AG04450 (cell line): Measurements from ENCODE around the gene PCDHGB4. TPM values are rescaled to one million over a fixed set of nuclear protein-coding genes. Genes with fewer than 3 reads are reported as not detected.
A peak's percentile ranks its signal among the peaks of the same experiment; 100 is the strongest.

Experiments used
- CTCF ChIA-PET: fragments of 300-600, 350-600 bp; formaldehyde crosslinking; extraction: SDS; loops from one replicate; lab custom pipeline; 2022; ENCODE audit warnings: antibody characterized with exemption, inconsistent platforms; lab: Charles Lee
- POLR2A ChIA-PET: fragments of 350-600 bp; formaldehyde crosslinking; extraction: SDS; loops from one replicate; lab custom pipeline; 2021; ENCODE audit warnings: antibody characterized with exemption, inconsistent platforms; lab: Yijun Ruan, JAX
- DNase-seq: peaks from one replicate; pipeline ENCODE4 v3.0.0-alpha.2; 2011; ENCODE audit warnings: low read depth, low spot score
- H3K27ac ChIP-seq: one replicate; pipeline ENCODE4 v1.5.1; 2012; ENCODE audit warnings: low read depth, low read length, control low read depth
- H3K27me3 ChIP-seq: one replicate; pipeline ENCODE4 v1.6.0; 2012; ENCODE audit warnings: low read length; ENCODE audit not compliant: control insufficient read depth, insufficient read depth
- H3K4me3 ChIP-seq: 2 replicates; pipeline ENCODE4 v1.5.1; 2011; ENCODE audit warnings: mild to moderate bottlenecking, low read depth, low read length, control low read depth
- H3K9me3 ChIP-seq: 2 replicates; pipeline ENCODE4 v1.5.1; 2012; ENCODE audit warnings: low read length; ENCODE audit not compliant: control insufficient read depth, insufficient read depth
- CTCF ChIP-seq: IDR thresholded peaks from 2 replicates; pipeline ENCODE4 v1.5.1; 2011; ENCODE audit warnings: low read depth, low read length, control low read depth, inconsistent platforms
- polyA plus RNA-seq: library from polyadenylated mRNA; depleted of rRNA; stranded (reverse); fragments of >200 nt; gene quantifications from 2 replicates; pipeline ENCODE4 v1.2.3, GENCODE V29; 2011

Gene PCDHGB4
- polyA plus RNA-seq, 1 experiment, result 10.3 TPM

GRCh38 chr5:141351591-141351990 is 35.9 kb upstream of the PCDHGB4 start:
- H3K27ac ChIP-seq, result no peak overlapping the region
- TF ChIP-seq CTCF, result no peak
- CTCF ChIA-PET, result interaction anchor here (0.6 to 5.8 kb wide), 6 partner anchors 17 to 212 kb away, joined by 3 to 46 read pairs (median 14); partner anchors contain the start of genes PCDHGA1, PCDHGB3 and TAF7
- POLR2A ChIA-PET, result no interaction called here
- peaks cover 2% of the 10 kb centered on the region for H3K27me3 ChIP-seq
- H3K9me3 ChIP-seq, result peaks cover 44% of the 10 kb centered on the region
- H3K4me3 ChIP-seq, result no peak overlapping the region
- no peak for DNase-seq

- H3K27me3 ChIP-seq, result peaks cover 2% of the 10 kb centered on the region
- H3K9me3 ChIP-seq, result peaks cover 56% of the 10 kb centered on the region
- H3K4me3 ChIP-seq, result peak within 1 kb of the TSS; percentile 51
- ChIA-PET CTCF (interaction anchor here (1.1 to 2.7 kb wide), 9 partner anchors 16 to 212 kb away, joined by 3 to 35 read pairs (median 6); partner anchors contain the start of genes PCDHGA10, PCDHGA2, PCDHGB7 and TAF7), POLR2A (interaction anchor here (1.0 kb wide), 1 partner anchor 209 kb away, joined by 3 read pairs; no protein-coding TSS in a partner anchor)
- no peak for DNase-seq
- TF ChIP-seq CTCF, result peak; percentile 54
- peak within 1 kb of the TSS; percentile 33 for H3K27ac ChIP-seq
Observed at GRCh38 chr5:141354900-141355469, 32.5 kb upstream of the PCDHGB4 start, which contains the start of gene PCDHGA4. Gene PCDHGA4, plus strand, starts transcription at chr5:141355021. Its CDS starts 87 bp downstream, at chr5:141355108.

- DNase-seq, result no peak
- H3K27ac ChIP-seq, result no peak overlapping the region
- peaks cover 4% of the 10 kb centered on the region for H3K27me3 ChIP-seq
- ChIA-PET POLR2A (no interaction called here), CTCF (interaction anchor here (1.1 to 2.7 kb wide), 10 partner anchors 17 to 211 kb away, joined by 3 to 35 read pairs (median 6); partner anchors contain the start of genes PCDHGA10, PCDHGA2, PCDHGB7 and TAF7)
- peak overlapping the region; percentile 51 for H3K4me3 ChIP-seq
- no peak for TF ChIP-seq CTCF
- peaks cover 57% of the 10 kb centered on the region for H3K9me3 ChIP-seq
Observed at GRCh38 chr5:141355641-141356040, 31.9 kb upstream of the PCDHGB4 start.

GRCh38 chr5:141356133-141356532 is 31.4 kb upstream of the PCDHGB4 start:
- no peak for DNase-seq
- no peak overlapping the region for H3K4me3 ChIP-seq
- H3K9me3 ChIP-seq, result peaks cover 58% of the 10 kb centered on the region
- peaks cover 4% of the 10 kb centered on the region for H3K27me3 ChIP-seq
- POLR2A ChIA-PET, result no interaction called here
- CTCF ChIA-PET, result interaction anchor here (1.1 to 2.1 kb wide), 7 partner anchors 17 to 210 kb away, joined by 3 to 13 read pairs (median 6); partner anchors contain the start of genes PCDHGA2, PCDHGB7 and TAF7
- TF ChIP-seq CTCF, result no peak
- no peak overlapping the region for H3K27ac ChIP-seq

GRCh38 chr5:141356950-141357349 is 30.5 kb upstream of the PCDHGB4 start:
- Histone ChIP-seq H3K27ac (no peak overlapping the region), H3K4me3 (no peak overlapping the region), H3K9me3 (peaks cover 59% of the 10 kb centered on the region), H3K27me3 (peaks cover 9% of the 10 kb centered on the region)
- ChIA-PET CTCF (interaction anchor here (2.1 kb wide), 1 partner anchor 207 kb away, joined by 8 read pairs; no protein-coding TSS in a partner anchor), POLR2A (no interaction called here)
- no peak for DNase-seq
- TF ChIP-seq CTCF, result no peak
